HFFc6 (cell line): ENCODE results near the gene EML1. TPM values are rescaled to one million over a fixed set of nuclear protein-coding genes. Genes with fewer than 3 reads are reported as not detected.

Experiments
- DNase-seq: peaks from one replicate; pipeline ENCODE4 v3.0.0-alpha.2; 2018
- H3K27ac Mint-ChIP-seq: 2 replicates; pipeline ENCODE4 v1.8.0; 2020; ENCODE audit warnings: mild to moderate bottlenecking, mixed read lengths
- H3K27me3 Mint-ChIP-seq: 2 replicates; pipeline ENCODE4 v1.8.0; 2021; ENCODE audit warnings: mild to moderate bottlenecking, moderate library complexity, mixed read lengths; ENCODE audit not compliant: insufficient read depth
- H3K36me3 Mint-ChIP-seq: 2 replicates; pipeline ENCODE4 v1.8.0; 2021; ENCODE audit warnings: low read depth, mixed read lengths
- H3K4me1 Mint-ChIP-seq: 2 replicates; pipeline ENCODE4 v1.8.0; 2020; ENCODE audit warnings: low read depth, mixed read lengths
- H3K4me3 Mint-ChIP-seq: 2 replicates; pipeline ENCODE4 v1.8.0; 2020; ENCODE audit warnings: mild to moderate bottlenecking, moderate library complexity, mixed read lengths
- H3K9me3 Mint-ChIP-seq: 2 replicates; pipeline ENCODE4 v1.8.0; 2020; ENCODE audit warnings: mild to moderate bottlenecking, mixed read lengths
- CTCF ChIP-seq: fragments of 200-600 bp; sonication (generic); IDR thresholded peaks from 2 replicates; pipeline ENCODE4 v1.5.0; 2021; ENCODE audit warnings: antibody characterized with exemption, mild to moderate bottlenecking
- total RNA-seq, 6 experiments: library from RNA; stranded (reverse); fragmentation: NEBNext Ultra II Directional; extraction: Animal tissue kit (Norgen Biotek cat#: 25700); gene quantifications; 2 replicates in 1 of 6; 3 replicates in 5 of 6; pipeline ENCODE4 v1.2.3, GENCODE V29; 2021

The EML1 gene
- total RNA-seq, 6 experiments from 2014 or later, result 13.2 to 27.6 (median 22.2) TPM

GRCh38 chr14:99871771-99872170 is 78.6 kb downstream of the EML1 start:
- Mint-ChIP-seq H3K9me3 (no peaks in the 10 kb centered on the region), H3K27ac (no peak overlapping the region), H3K4me1 (peaks cover 8% of the 10 kb centered on the region; the same call in 1 of the 2 replicates), H3K27me3 (no peaks in the 10 kb centered on the region), H3K4me3 (no peak overlapping the region), H3K36me3 (peaks cover 20% of the 10 kb centered on the region)
- no peak for DNase-seq
- TF ChIP-seq CTCF, result no peak

- no peak for TF ChIP-seq CTCF
- H3K36me3 Mint-ChIP-seq, result peaks cover 14% of the 10 kb centered on the region
- H3K27me3 Mint-ChIP-seq, result no peaks in the 10 kb centered on the region
- no peaks in the 10 kb centered on the region for H3K9me3 Mint-ChIP-seq
- DNase-seq, result no peak
- H3K4me3 Mint-ChIP-seq, result no peak overlapping the region
- peaks cover 5% of the 10 kb centered on the region; the same call in 1 of the 2 replicates for H3K4me1 Mint-ChIP-seq
- no peak overlapping the region for H3K27ac Mint-ChIP-seq
These were observed 79.7 kb downstream of the EML1 start for GRCh38 chr14:99872786-99873440.

GRCh38 chr14:99873653-99874052 is 80.4 kb downstream of the EML1 start:
- Mint-ChIP-seq H3K4me1 (peaks cover 6% of the 10 kb centered on the region), H3K4me3 (no peak overlapping the region), H3K9me3 (no peaks in the 10 kb centered on the region), H3K27me3 (no peaks in the 10 kb centered on the region), H3K27ac (no peak overlapping the region), H3K36me3 (peaks cover 7% of the 10 kb centered on the region)
- DNase-seq, result no peak
- TF ChIP-seq CTCF, result no peak

GRCh38 chr14:99874306-99874705 is 81.1 kb downstream of the EML1 start:
- no peaks in the 10 kb centered on the region for H3K9me3 Mint-ChIP-seq
- H3K4me3 Mint-ChIP-seq, result no peak overlapping the region
- H3K4me1 Mint-ChIP-seq, result peaks cover 12% of the 10 kb centered on the region
- TF ChIP-seq CTCF, result no peak
- peaks cover 4% of the 10 kb centered on the region for H3K36me3 Mint-ChIP-seq
- no peak for DNase-seq
- no peak overlapping the region for H3K27ac Mint-ChIP-seq
- no peaks in the 10 kb centered on the region for H3K27me3 Mint-ChIP-seq

GRCh38 chr14:99875421-99875820 is 82.2 kb downstream of the EML1 start:
- H3K36me3 Mint-ChIP-seq, result peaks cover 4% of the 10 kb centered on the region; the same call in 1 of the 2 replicates
- H3K9me3 Mint-ChIP-seq, result no peaks in the 10 kb centered on the region
- no peak for TF ChIP-seq CTCF
- H3K4me3 Mint-ChIP-seq, result no peak overlapping the region
- H3K4me1 Mint-ChIP-seq, result peaks cover 23% of the 10 kb centered on the region
- no peak for DNase-seq
- H3K27ac Mint-ChIP-seq, result no peak overlapping the region
- H3K27me3 Mint-ChIP-seq, result no peaks in the 10 kb centered on the region
